ENCODE results near the gene ZNF511. TPM values are rescaled to one million over a fixed set of nuclear protein-coding genes. Genes with fewer than 3 reads are reported as not detected.

The ZNF511 gene
- total RNA-seq, 1 experiment from 2014 or later, result 69.6 TPM

GRCh38 chr10:133314911-133315310 is 6.2 kb downstream of the ZNF511 start:
- Mint-ChIP-seq H3K36me3 (peaks cover 18% of the 10 kb centered on the region), H3K9me3 (no peaks in the 10 kb centered on the region; the same call in 1 of the 2 replicates), H3K27ac (no peak overlapping the region), H3K4me1 (0 out of 2 replicates have a peak, but pooled peaks cover 3% of the 10 kb centered on the region), H3K4me3 (no peak overlapping the region), H3K27me3 (ENCODE audit: low read depth) (peaks cover 14% of the 10 kb centered on the region)
- CTCF ChIA-PET, result interaction anchor here (0.8 to 3.3 kb wide), 7 partner anchors 9 to 63 kb away, joined by 3 to 14 read pairs (median 5); no protein-coding TSS in a partner anchor
- TF ChIP-seq CREM (CRISPR knock-in tag; IDR thresholded peaks at IDR 0.05), result no peak
- TF ChIP-seq NFATC4 (CRISPR knock-in tag; IDR thresholded peaks at IDR 0.05), result no peak
- TF ChIP-seq ATF1 (CRISPR knock-in tag; IDR thresholded peaks at IDR 0.05), result no peak
- no peak for TF ChIP-seq AFF4 (CRISPR knock-in tag; IDR thresholded peaks at IDR 0.05; ENCODE audit: borderline replicate concordance)
- POLR2A ChIA-PET, result no interaction called here
- ATAC-seq, result no peak
- no peak for DNase-seq (ENCODE audit: low spot score)

- peaks cover 20% of the 10 kb centered on the region for H3K27me3 Mint-ChIP-seq (ENCODE audit: low read depth)
- H3K27ac Mint-ChIP-seq, result no peak overlapping the region
These were observed 7.1 kb downstream of the ZNF511 start for GRCh38 chr10:133315847-133316246.

GRCh38 chr10:133316266-133316665 is 7.6 kb downstream of the ZNF511 start:
- peaks cover 20% of the 10 kb centered on the region for H3K27me3 Mint-ChIP-seq (ENCODE audit: low read depth)
- H3K9me3 Mint-ChIP-seq, result peaks cover 6% of the 10 kb centered on the region
- CTCF ChIA-PET, result interaction anchor here (1.1 to 3.3 kb wide), 3 partner anchors 8 to 35 kb away, joined by 3 to 14 read pairs (median 9); no protein-coding TSS in a partner anchor
- no peak overlapping the region for H3K27ac Mint-ChIP-seq
- no peak overlapping the region for H3K4me3 Mint-ChIP-seq
- DNase-seq (ENCODE audit: low spot score), result no peak
- POLR2A ChIA-PET, result interaction anchor here (0.7 kb wide), 1 partner anchor 32 kb away, joined by 3 read pairs; no protein-coding TSS in a partner anchor
- ATAC-seq, result no peak
- H3K36me3 Mint-ChIP-seq, result peaks cover 12% of the 10 kb centered on the region
- 0 out of 2 replicates have a peak, but pooled peaks cover 3% of the 10 kb centered on the region for H3K4me1 Mint-ChIP-seq
- TF ChIP-seq ZNF281 (CRISPR knock-in tag; IDR thresholded peaks at IDR 0.05) (no peak), PRDM15 (CRISPR knock-in tag; IDR thresholded peaks at IDR 0.05) (no peak), EMX1 (CRISPR knock-in tag; IDR thresholded peaks at IDR 0.05) (no peak), ATF1 (CRISPR knock-in tag; IDR thresholded peaks at IDR 0.05) (no peak), IRF1 (CRISPR knock-in tag; IDR thresholded peaks at IDR 0.05) (no peak), TP53 (CRISPR knock-in tag; IDR thresholded peaks at IDR 0.05) (no peak), TEAD4 (CRISPR knock-in tag; IDR thresholded peaks at IDR 0.05) (no peak), ATF6 (CRISPR knock-in tag; IDR thresholded peaks at IDR 0.05) (no peak), ZNF671 (CRISPR knock-in tag; IDR thresholded peaks at IDR 0.05) (no peak), ZMAT4 (CRISPR knock-in tag; IDR thresholded peaks at IDR 0.05) (no peak), ZNF317 (CRISPR knock-in tag; IDR thresholded peaks at IDR 0.05; ENCODE audit: borderline replicate concordance, low read depth) (no peak)

More at GRCh38 chr10:133315847-133316246, 7.1 kb downstream of the ZNF511 start:
- Mint-ChIP-seq H3K4me3 (no peak overlapping the region), H3K9me3 (peaks cover 6% of the 10 kb centered on the region), H3K36me3 (peaks cover 17% of the 10 kb centered on the region), H3K4me1 (0 out of 2 replicates have a peak, but pooled peaks cover 3% of the 10 kb centered on the region)
- ChIA-PET POLR2A (interaction anchor here (0.7 kb wide), 1 partner anchor 32 kb away, joined by 3 read pairs; no protein-coding TSS in a partner anchor), CTCF (interaction anchor here (0.8 to 3.3 kb wide), 4 partner anchors 8 to 41 kb away, joined by 3 to 14 read pairs (median 6); no protein-coding TSS in a partner anchor)
- DNase-seq (ENCODE audit: low spot score) (no peak), ATAC-seq (no peak)
- TF ChIP-seq ZNF138 (CRISPR knock-in tag; conservative IDR thresholded peaks at IDR 0.05) (no peak), IRF2 (CRISPR knock-in tag; IDR thresholded peaks at IDR 0.05; ENCODE audit: borderline replicate concordance, low read depth) (no peak), NR3C1 (CRISPR knock-in tag; conservative IDR thresholded peaks at IDR 0.05; ENCODE audit: low read depth) (no peak), CDX4 (CRISPR knock-in tag; IDR thresholded peaks at IDR 0.05; ENCODE audit: borderline replicate concordance) (no peak)
